ENCODE data around the gene CRISPLD2.

Gene CRISPLD2, protein sequence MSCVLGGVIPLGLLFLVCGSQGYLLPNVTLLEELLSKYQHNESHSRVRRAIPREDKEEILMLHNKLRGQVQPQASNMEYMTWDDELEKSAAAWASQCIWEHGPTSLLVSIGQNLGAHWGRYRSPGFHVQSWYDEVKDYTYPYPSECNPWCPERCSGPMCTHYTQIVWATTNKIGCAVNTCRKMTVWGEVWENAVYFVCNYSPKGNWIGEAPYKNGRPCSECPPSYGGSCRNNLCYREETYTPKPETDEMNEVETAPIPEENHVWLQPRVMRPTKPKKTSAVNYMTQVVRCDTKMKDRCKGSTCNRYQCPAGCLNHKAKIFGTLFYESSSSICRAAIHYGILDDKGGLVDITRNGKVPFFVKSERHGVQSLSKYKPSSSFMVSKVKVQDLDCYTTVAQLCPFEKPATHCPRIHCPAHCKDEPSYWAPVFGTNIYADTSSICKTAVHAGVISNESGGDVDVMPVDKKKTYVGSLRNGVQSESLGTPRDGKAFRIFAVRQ

DNA sequence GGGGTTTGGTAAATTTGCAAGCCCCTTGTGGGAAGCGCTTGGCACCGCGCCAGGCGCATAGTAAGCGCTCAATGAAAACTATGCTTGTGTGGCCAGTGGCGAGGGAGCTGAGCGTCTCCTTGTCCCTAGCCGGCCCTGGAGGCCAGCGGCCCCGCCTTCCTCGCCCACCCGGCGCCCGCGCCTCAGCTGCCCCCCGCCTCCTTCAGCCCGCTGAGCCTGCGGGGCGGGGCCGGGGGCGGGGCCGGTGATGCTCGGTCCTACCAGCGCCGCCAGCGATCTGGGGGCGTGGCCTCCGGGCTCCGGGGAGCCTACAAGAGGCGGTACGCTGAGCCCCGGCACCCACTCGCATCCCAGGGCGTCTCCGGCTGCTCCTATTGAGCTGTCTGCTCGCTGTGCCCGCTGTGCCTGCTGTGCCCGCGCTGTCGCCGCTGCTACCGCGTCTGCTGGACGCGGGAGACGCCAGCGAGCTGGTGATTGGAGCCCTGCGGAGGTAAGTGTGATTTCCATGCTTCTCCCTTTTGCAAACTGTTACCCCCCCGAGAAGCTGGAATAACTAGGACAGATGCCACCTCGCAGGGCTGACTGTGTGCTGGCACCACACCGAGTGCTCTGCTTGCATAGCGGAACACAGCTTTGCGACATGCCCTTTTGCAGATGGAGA lies at the start of gene CRISPLD2:
Gene CRISPLD2, plus strand, starts transcription at position 342 of the 661 bp plus-strand sequence. CDS start 18,511 bp downstream, outside the sequence.
- peak within 1 kb of the TSS; percentile 4 for H3K4me3 ChIP-seq (ENCODE audit: low read length)
- peak; percentile 87 for DNase-seq (ENCODE audit: low read depth)
- TF ChIP-seq, protein P1, sequence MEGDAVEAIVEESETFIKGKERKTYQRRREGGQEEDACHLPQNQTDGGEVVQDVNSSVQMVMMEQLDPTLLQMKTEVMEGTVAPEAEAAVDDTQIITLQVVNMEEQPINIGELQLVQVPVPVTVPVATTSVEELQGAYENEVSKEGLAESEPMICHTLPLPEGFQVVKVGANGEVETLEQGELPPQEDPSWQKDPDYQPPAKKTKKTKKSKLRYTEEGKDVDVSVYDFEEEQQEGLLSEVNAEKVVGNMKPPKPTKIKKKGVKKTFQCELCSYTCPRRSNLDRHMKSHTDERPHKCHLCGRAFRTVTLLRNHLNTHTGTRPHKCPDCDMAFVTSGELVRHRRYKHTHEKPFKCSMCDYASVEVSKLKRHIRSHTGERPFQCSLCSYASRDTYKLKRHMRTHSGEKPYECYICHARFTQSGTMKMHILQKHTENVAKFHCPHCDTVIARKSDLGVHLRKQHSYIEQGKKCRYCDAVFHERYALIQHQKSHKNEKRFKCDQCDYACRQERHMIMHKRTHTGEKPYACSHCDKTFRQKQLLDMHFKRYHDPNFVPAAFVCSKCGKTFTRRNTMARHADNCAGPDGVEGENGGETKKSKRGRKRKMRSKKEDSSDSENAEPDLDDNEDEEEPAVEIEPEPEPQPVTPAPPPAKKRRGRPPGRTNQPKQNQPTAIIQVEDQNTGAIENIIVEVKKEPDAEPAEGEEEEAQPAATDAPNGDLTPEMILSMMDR (IDR thresholded peaks at IDR 0.05; ENCODE audit: insufficient read depth, low read depth, low read length, missing control alignments): no peak

DNA sequence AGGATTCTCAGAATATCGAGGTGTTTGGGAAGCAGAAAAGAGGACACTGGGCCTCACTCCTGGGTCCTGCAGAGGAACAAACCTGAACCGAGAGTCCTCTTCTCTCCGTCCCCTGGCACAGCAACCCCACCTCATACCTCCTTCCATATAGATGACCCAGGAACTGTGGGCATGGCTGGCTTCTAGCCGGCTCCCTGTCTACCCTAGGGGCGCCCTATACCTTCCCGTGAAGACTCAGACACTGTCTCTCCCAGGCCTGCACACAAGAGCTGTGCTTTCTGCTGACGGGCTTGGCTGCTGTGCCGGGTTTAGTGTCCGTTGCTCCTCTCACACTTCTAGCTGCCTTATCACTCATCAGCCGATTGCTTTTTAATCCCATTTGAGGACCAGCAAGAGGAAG lies 46.5 kb upstream of the CRISPLD2 start:
- no peak overlapping the region for H3K4me3 ChIP-seq (ENCODE audit: low read length)
- DNase-seq (ENCODE audit: low read depth): no peak
- TF ChIP-seq, protein P1 (IDR thresholded peaks at IDR 0.05; ENCODE audit: insufficient read depth, low read depth, low read length, missing control alignments): no peak

DNA sequence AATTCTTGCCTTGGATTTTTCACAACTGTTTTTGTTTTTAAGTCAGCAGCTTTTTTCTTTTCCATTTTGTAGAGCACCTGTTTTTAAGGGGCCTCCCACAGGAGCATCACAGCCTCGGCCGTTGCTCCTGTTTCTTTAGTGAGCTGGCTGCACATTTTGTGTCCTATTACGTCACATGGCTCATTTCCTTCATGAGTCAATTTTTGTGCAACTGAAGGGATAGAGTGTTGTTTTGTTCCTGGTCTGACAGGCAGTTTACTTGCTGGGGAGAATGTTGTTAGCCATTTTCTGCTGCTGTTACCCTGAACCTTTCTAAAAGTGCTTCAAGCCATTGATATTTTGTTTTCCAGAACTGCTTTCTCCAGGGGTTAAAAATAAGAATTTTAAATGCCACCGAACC lies 45.0 kb upstream of the CRISPLD2 start:
- TF ChIP-seq, protein P1 (IDR thresholded peaks at IDR 0.05; ENCODE audit: insufficient read depth, low read depth, low read length, missing control alignments): no peak
- DNase-seq (ENCODE audit: low read depth): peak; percentile 83
- no peak overlapping the region for H3K4me3 ChIP-seq (ENCODE audit: low read length)

DNA sequence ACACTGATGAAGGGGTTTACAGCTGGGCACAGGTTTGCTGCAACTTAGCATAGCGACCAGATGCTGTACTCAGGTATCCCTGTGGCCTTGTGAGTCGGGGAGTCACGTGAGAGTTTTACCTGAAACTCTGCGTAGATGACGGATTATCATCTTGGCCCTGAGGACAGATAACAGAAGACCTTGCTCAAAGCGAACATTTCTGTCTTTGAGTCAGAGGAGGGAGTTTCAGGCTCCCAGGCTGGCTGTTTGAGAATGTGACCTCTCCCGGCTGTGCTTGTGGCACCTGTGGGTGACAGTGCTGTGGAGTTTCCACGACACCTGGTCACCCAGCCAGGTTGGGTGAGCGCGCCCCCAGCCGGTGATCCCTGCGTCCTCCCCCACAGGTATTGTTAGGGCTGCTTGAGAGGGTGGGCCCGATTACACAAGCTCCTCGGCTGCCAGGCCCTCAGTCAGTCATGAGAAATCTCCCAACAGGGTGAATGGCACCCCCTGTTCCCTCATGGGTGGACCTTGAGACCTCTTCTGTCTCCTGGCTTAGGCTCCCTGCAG lies 44.4 kb upstream of the CRISPLD2 start:
- DNase-seq (ENCODE audit: low read depth): no peak
- TF ChIP-seq, protein P1 (IDR thresholded peaks at IDR 0.05; ENCODE audit: insufficient read depth, low read depth, low read length, missing control alignments): no peak
- no peak overlapping the region for H3K4me3 ChIP-seq (ENCODE audit: low read length)

DNA sequence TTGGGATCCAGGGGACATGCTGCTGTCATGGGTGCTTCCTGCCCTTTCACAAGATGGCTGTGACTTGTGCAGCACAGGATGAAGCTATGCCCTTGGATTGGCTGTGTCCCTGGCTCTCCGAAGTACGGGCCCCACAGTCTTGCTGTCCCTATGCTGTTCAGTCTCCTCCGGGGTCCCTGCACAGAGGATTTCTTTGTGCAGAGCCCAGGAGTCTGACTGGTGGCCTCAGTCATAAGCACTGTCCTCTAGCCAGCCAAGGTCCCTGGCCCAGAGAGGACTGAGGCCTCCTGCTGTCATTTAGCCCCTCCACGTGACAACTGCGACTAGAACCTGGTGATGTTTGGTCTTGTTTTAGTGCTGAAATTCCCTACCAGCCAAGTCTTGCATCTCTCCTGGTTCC lies 42.4 kb upstream of the CRISPLD2 start:
- no peak overlapping the region for H3K4me3 ChIP-seq (ENCODE audit: low read length)
- DNase-seq (ENCODE audit: low read depth): no peak
- TF ChIP-seq, protein P1 (IDR thresholded peaks at IDR 0.05; ENCODE audit: insufficient read depth, low read depth, low read length, missing control alignments): no peak

DNA sequence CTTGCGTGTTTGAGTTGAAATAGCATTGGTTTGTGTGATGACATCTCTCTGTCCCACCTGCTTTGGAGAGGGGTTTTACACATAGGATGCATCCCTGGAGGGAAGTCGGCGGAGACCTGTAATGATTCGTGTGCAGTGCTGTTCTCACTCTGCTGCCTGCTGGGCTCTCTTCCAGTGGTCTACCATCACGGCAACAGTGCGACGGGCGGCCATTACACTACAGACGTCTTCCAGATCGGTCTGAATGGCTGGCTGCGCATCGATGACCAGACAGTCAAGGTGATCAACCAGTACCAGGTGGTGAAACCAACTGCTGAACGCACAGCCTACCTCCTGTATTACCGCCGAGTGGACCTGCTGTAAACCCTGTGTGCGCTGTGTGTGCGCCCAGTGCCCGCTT lies 41.1 kb upstream of the CRISPLD2 start:
- no peak for DNase-seq (ENCODE audit: low read depth)
- H3K4me3 ChIP-seq (ENCODE audit: low read length): no peak overlapping the region
- TF ChIP-seq, protein P1 (IDR thresholded peaks at IDR 0.05; ENCODE audit: insufficient read depth, low read depth, low read length, missing control alignments): no peak

Measured in epithelial cell of esophagus (primary cell).